Body of pancreas (tissue), 4 donors: Measurements from ENCODE around the gene PTPA. TPM values are rescaled to one million over a fixed set of nuclear protein-coding genes. Genes with fewer than 3 reads are reported as not detected.
A peak's percentile ranks its signal among the peaks of the same experiment; 100 is the strongest.

Experiments
- ATAC-seq: fragments of 150-250 bp; one replicate; pipeline ENCODE4 v1.9.1; 2016
- DNase-seq, 4 donors: peaks; one replicate each; pipeline ENCODE4 v3.0.0-alpha.2; 2019
- H3K27ac ChIP-seq, 4 donors: fragments of 200-600 bp; sonication (generic); 1 replicate in 3 of 4; 2 replicates in 1 of 4; pipeline versions ENCODE4 v1.5.1 to v1.6.1; 2016 to 2019; ENCODE audit warnings: mild to moderate bottlenecking in 1 of 4, mixed read lengths in 1 of 4, moderate library complexity in 1 of 4
- H3K27me3 ChIP-seq, 2 donors: fragments of 200-600 bp; sonication (generic); one replicate each; pipeline ENCODE4 v1.6.0; 2016; ENCODE audit warnings: mild to moderate bottlenecking in 1 of 2
- H3K36me3 ChIP-seq, 2 donors: fragments of 200-600 bp; sonication (generic); replicated peaks in 1 of 2; 2 replicates each; pipeline ENCODE4 v1.5.1; 2016; ENCODE audit warnings: low read depth in 2 of 2; ENCODE audit not compliant: insufficient read depth in 1 of 2
- H3K4me1 ChIP-seq: fragments of 200-600 bp; sonication (generic); one replicate; pipeline ENCODE4 v1.6.0; 2016
- H3K4me3 ChIP-seq, 2 donors: fragments of 200-600 bp; sonication (generic); 1 replicate in 1 of 2; 2 replicates in 1 of 2; pipeline ENCODE4 v1.5.1; 2016 to 2019
- H3K9me3 ChIP-seq, 3 donors: fragments of 200-600 bp; sonication (generic); 1 replicate in 2 of 3; 2 replicates in 1 of 3; pipeline ENCODE4 v1.5.1; 2016
- POLR2A ChIP-seq, 3 donors: fragments of 450-650 bp; IDR thresholded peaks; one replicate each; pipeline ENCODE4 v1.6.1; 2016; ENCODE audit warnings: antibody characterized with exemption in 3 of 3, mild to moderate bottlenecking in 2 of 3
- WGBS, 2 donors: methylation state at CpG; one replicate each; pipeline ENCODE4 v1.1.5; 2017; 5-methylcytosine and 5-hydroxymethylcytosine counted together
- intact Hi-C: fragments of 100-400 bp; cut with DNase I; formaldehyde crosslinking; loops from one replicate; pipeline ENCODE4 v1.15.1; 2023
- total RNA-seq, 2 donors: library from RNA; depleted of rRNA; stranded (reverse); fragments of >200 nt; gene quantifications; one replicate each; pipeline ENCODE4 v1.1.0, GENCODE V29; 2016
- TF ChIP-seq, protein P1 (sequence below), 7 experiments: fragments of 450-650 bp in 4 of 7; fragments of 200-600 bp in 3 of 7; sonication (generic) in 3 of 7; IDR thresholded peaks; one replicate each; pipeline ENCODE4 v1.5.1; 2016 to 2019; ENCODE audit warnings: antibody characterized with exemption in 7 of 7

PTPA gene
- total RNA-seq, 2 donors from 2014 or later = 32.7 to 52.1 TPM

DNA sequence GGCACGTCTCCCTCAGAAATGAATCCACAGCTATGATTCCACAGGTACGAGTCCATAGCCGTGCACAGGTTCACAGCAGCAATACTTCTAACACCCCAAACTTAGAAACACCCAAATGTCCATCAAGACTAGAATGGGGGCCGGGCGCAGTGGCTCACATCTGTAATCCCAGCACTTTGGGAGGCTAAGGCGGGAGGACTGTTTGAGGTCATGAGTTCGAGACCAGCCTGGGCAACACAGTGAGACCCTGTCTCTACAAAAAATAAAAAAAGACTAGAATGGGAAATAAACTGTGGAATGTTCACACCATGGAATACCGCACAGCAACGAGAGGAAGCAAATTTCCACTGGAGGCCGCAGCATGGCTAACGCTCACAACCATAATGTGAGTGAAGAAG, 34.6 kb upstream of the PTPA start:
- intact Hi-C loops = no loop called here
- H3K27ac ChIP-seq = no peak overlapping the region
- 88 to 98% methylated on average over 11 of the region's 11 CpGs for WGBS, 2 donors

DNA sequence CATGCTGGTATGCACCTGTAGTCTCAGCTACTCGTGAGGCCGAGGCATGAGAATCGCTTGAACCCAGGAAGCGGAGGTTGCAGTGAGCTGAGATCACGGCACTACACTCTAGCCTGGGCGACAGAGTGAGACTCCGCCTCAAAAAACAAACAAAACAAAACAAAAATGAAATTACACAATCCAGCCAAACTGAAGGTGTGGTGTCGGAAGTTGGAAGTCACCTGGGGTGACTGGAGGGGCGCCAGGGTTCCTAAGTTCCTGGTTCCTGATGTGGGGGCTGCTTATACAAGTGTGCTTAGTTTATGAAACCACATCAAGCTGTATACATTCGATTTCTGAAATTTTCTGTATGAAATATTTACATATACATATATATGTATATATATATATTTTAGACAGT, 34.0 kb upstream of the PTPA start:
- Histone ChIP-seq H3K27me3 (no peaks in the 10 kb centered on the region), H3K4me3 (no peak overlapping the region), H3K27ac (no peak overlapping the region), H3K9me3 (no peaks in the 10 kb centered on the region), H3K36me3 (no peaks in the 10 kb centered on the region), H3K4me1 (peaks cover 8% of the 10 kb centered on the region)
- intact Hi-C loops = no loop called here
- TF ChIP-seq, protein P1, sequence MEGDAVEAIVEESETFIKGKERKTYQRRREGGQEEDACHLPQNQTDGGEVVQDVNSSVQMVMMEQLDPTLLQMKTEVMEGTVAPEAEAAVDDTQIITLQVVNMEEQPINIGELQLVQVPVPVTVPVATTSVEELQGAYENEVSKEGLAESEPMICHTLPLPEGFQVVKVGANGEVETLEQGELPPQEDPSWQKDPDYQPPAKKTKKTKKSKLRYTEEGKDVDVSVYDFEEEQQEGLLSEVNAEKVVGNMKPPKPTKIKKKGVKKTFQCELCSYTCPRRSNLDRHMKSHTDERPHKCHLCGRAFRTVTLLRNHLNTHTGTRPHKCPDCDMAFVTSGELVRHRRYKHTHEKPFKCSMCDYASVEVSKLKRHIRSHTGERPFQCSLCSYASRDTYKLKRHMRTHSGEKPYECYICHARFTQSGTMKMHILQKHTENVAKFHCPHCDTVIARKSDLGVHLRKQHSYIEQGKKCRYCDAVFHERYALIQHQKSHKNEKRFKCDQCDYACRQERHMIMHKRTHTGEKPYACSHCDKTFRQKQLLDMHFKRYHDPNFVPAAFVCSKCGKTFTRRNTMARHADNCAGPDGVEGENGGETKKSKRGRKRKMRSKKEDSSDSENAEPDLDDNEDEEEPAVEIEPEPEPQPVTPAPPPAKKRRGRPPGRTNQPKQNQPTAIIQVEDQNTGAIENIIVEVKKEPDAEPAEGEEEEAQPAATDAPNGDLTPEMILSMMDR (IDR thresholded peaks at IDR 0.05) = no peak
- TF ChIP-seq POLR2A (IDR thresholded peaks at IDR 0.05) = no peak
- WGBS, 2 donors = 68 to 79% methylated on average over 10 of the region's 10 CpGs
- DNase-seq = no peak
- ATAC-seq = no peak

More for the DNA sequence above, 34.6 kb upstream of the PTPA start:
- TF ChIP-seq POLR2A (IDR thresholded peaks at IDR 0.05) = no peak
- TF ChIP-seq, protein P1 (IDR thresholded peaks at IDR 0.05) = no peak
- peaks cover 2% of the 10 kb centered on the region for H3K4me1 ChIP-seq
- ATAC-seq = no peak
- no peak overlapping the region for H3K4me3 ChIP-seq
- no peak for DNase-seq
- H3K27me3 ChIP-seq = no peaks in the 10 kb centered on the region
- H3K36me3 ChIP-seq = no peaks in the 10 kb centered on the region
- no peaks in the 10 kb centered on the region for H3K9me3 ChIP-seq

GRCh38 chr9:129078691-129079503, 32.3 kb upstream of the PTPA start:
- intact Hi-C loops = no loop called here

DNA sequence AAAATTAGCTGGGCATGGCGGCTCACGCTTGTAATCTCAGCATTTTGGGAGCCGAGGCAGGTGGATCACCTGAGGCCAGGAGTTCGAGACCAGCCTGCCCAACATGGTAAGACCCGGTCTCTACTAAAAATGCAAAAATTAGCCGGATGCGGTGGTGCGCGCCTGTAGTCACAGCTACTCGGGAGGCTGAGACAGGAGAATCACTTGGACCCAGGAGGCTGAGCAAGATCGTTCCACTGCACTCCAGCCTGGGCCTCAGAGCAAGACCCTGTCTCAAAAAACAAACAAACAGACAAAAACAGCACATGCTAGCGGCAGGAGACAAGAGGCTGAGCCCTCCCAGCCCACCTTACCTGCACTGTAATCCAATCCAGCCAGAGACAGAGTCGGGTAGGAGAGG, 31.4 kb upstream of the PTPA start:
- no peak overlapping the region for H3K27ac ChIP-seq
- H3K9me3 ChIP-seq = no peaks in the 10 kb centered on the region
- DNase-seq = no peak
- TF ChIP-seq, protein P1 (IDR thresholded peaks at IDR 0.05) = no peak
- no peak for TF ChIP-seq POLR2A (IDR thresholded peaks at IDR 0.05)
- H3K27me3 ChIP-seq = no peaks in the 10 kb centered on the region
- H3K36me3 ChIP-seq = no peaks in the 10 kb centered on the region
- WGBS, 2 donors = 77 to 84% methylated on average over 13 of the region's 13 CpGs
- H3K4me3 ChIP-seq = no peak overlapping the region
- H3K4me1 ChIP-seq = peaks cover 28% of the 10 kb centered on the region
- intact Hi-C loops = no loop called here
- no peak for ATAC-seq

More at GRCh38 chr9:129078691-129079503, 32.3 kb upstream of the PTPA start:
- no peak overlapping the region for H3K4me3 ChIP-seq
- H3K36me3 ChIP-seq = no peaks in the 10 kb centered on the region
- no peak for ATAC-seq
- WGBS, 2 donors = 81 to 83% methylated on average over 16 to 17 of the region's 18 CpGs
- no peak for DNase-seq
- H3K27ac ChIP-seq = no peak overlapping the region
- H3K27me3 ChIP-seq = no peaks in the 10 kb centered on the region
- no peaks in the 10 kb centered on the region for H3K9me3 ChIP-seq
- TF ChIP-seq, protein P1 (IDR thresholded peaks at IDR 0.05) = no peak
- no peak for TF ChIP-seq POLR2A (IDR thresholded peaks at IDR 0.05)
- H3K4me1 ChIP-seq = peaks cover 22% of the 10 kb centered on the region

DNA sequence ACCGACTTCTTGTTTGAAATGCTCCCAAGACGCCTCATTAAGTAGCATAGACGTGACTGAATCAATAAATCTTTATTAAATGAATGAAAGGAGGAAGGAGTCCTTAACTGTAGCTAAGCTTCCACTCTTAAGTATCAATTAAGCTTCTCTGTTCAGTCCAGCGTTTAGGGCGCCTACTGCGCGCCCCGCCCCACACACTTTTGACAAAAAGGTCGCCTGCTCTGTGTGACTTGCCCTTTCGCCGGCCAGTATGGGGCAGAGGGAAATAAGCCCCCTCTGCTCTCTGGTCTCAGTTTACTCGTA, 31.0 kb upstream of the PTPA start:
- TF ChIP-seq, protein P1 (IDR thresholded peaks at IDR 0.05) = no peak
- TF ChIP-seq POLR2A (IDR thresholded peaks at IDR 0.05) = no peak
- H3K36me3 ChIP-seq = peaks cover 0 to 2% of the 10 kb centered on the region in 2 donors
- peak overlapping the region in 3 of 4 donors; percentile 30 to 49 (median 49) for H3K27ac ChIP-seq
- peaks cover 28% of the 10 kb centered on the region for H3K4me1 ChIP-seq
- intact Hi-C loops = no loop called here
- H3K27me3 ChIP-seq = no peaks in the 10 kb centered on the region
- no peaks in the 10 kb centered on the region for H3K9me3 ChIP-seq
- WGBS, 2 donors = 6 to 7% methylated on average over 12 of the region's 12 CpGs
- H3K4me3 ChIP-seq = peak overlapping the region; percentile 20 to 50
- no peak for DNase-seq
- ATAC-seq = no peak
